Measurements from ENCODE around the gene EHBP1L1.

EHBP1L1 gene

GRCh38 chr11:65546217-65546958 lies 29.5 kb upstream of the EHBP1L1 start:
- no peak for DNase-seq (ENCODE audit: low read depth, low spot score)

- no peak for DNase-seq (ENCODE audit: low read depth, low spot score)
Observed at GRCh38 chr11:65547446-65548125, 28.3 kb upstream of the EHBP1L1 start.

- no peak for DNase-seq (ENCODE audit: low read depth, low spot score)
Observed at GRCh38 chr11:65548395-65548794, 27.5 kb upstream of the EHBP1L1 start.

GRCh38 chr11:65549096-65549495 lies 26.8 kb upstream of the EHBP1L1 start:
- DNase-seq (ENCODE audit: low read depth, low spot score), result no peak

- no peak for DNase-seq (ENCODE audit: low read depth, low spot score)
Observed at GRCh38 chr11:65551572-65552387, 24.1 kb upstream of the EHBP1L1 start.

- no peak for DNase-seq (ENCODE audit: low read depth, low spot score)
Observed at GRCh38 chr11:65552388-65552951, 23.4 kb upstream of the EHBP1L1 start.

GRCh38 chr11:65553301-65554001 lies 22.4 kb upstream of the EHBP1L1 start:
- no peak for DNase-seq (ENCODE audit: low read depth, low spot score)

- DNase-seq (ENCODE audit: low read depth, low spot score), result no peak
Observed at GRCh38 chr11:65554057-65554818, 21.6 kb upstream of the EHBP1L1 start.

GRCh38 chr11:65554842-65555430 lies 20.9 kb upstream of the EHBP1L1 start:
- no peak for DNase-seq (ENCODE audit: low read depth, low spot score)

GRCh38 chr11:65555693-65556231 lies 20.1 kb upstream of the EHBP1L1 start:
- DNase-seq (ENCODE audit: low read depth, low spot score), result no peak

GRCh38 chr11:65556470-65557279 lies 19.2 kb upstream of the EHBP1L1 start:
- DNase-seq (ENCODE audit: low read depth, low spot score), result no peak

- DNase-seq (ENCODE audit: low read depth, low spot score), result no peak
Observed at GRCh38 chr11:65557280-65558001, 18.4 kb upstream of the EHBP1L1 start.

- no peak for DNase-seq (ENCODE audit: low read depth, low spot score)
Observed at GRCh38 chr11:65558002-65558929, 17.6 kb upstream of the EHBP1L1 start, which contains the start of gene LTBP3. Gene LTBP3 (minus strand): TSS chr11:65558359. CDS start chr11:65557959, 400 bp downstream.

- no peak for DNase-seq (ENCODE audit: low read depth, low spot score)
Observed at GRCh38 chr11:65558930-65559509, 16.8 kb upstream of the EHBP1L1 start.

GRCh38 chr11:65559535-65559934 lies 16.3 kb upstream of the EHBP1L1 start:
- no peak for DNase-seq (ENCODE audit: low read depth, low spot score)

GRCh38 chr11:65559951-65560537 lies 15.8 kb upstream of the EHBP1L1 start:
- DNase-seq (ENCODE audit: low read depth, low spot score), result no peak
